K562 (cell line): ENCODE results near the gene USH1G. TPM values are rescaled to one million over a fixed set of nuclear protein-coding genes. Genes with fewer than 3 reads are reported as not detected.
A peak's percentile ranks its signal among the peaks of the same experiment; 100 is the strongest.

Experiments used
- NR1H2 ChIP-seq: sonication (generic); formaldehyde crosslinking; IDR thresholded peaks from 2 replicates; pipeline ENCODE4 v1.4.0; 2020; ENCODE audit warnings: mild to moderate bottlenecking, missing genetic modification reagents
- RAD21 ChIP-seq, 2 experiments: fragments of 250-450 bp in 1 of 2; fragments of 450-650 bp in 1 of 2; sonication (Bioruptor Pico) in 1 of 2; formaldehyde crosslinking in 1 of 2; IDR thresholded peaks in 1 of 2; conservative IDR thresholded peaks in 1 of 2; 2 replicates each; pipeline versions ENCODE4 v1.4.0 to v1.8.0; 2020 to 2022; ENCODE audit warnings: mild to moderate bottlenecking in 2 of 2, moderate library complexity in 1 of 2
- THRAP3 ChIP-seq: fragments of 450-650 bp; IDR thresholded peaks from 2 replicates; pipeline ENCODE4 v1.6.1; 2016; ENCODE audit warnings: mild to moderate bottlenecking, inconsistent platforms, borderline replicate concordance
- U2AF2 ChIP-seq: fragments of 200-400 bp; formaldehyde crosslinking; optimal IDR thresholded peaks from 2 replicates; pipeline ENCODE3; 2017; ENCODE audit warnings: low read depth, mild to moderate bottlenecking, low read length
- YBX1 ChIP-seq: fragments of 450-650 bp; IDR thresholded peaks from 2 replicates; pipeline ENCODE4 v1.7.1; 2016; ENCODE audit warnings: mild to moderate bottlenecking
- ZFP36 ChIP-seq: fragments of 150-350 bp; IDR thresholded peaks from 2 replicates; pipeline ENCODE4 v1.6.1; 2018; ENCODE audit warnings: low read length, low read depth; ENCODE audit not compliant: partially characterized antibody
- ZNF12 ChIP-seq: sonication (generic); formaldehyde crosslinking; IDR thresholded peaks from 2 replicates; pipeline ENCODE4 v1.4.0; 2020; ENCODE audit warnings: mild to moderate bottlenecking, missing genetic modification reagents
- ZNF212 ChIP-seq: fragments of 450-650 bp; formaldehyde crosslinking; IDR thresholded peaks from 2 replicates; pipeline ENCODE4 v1.4.0; 2020; ENCODE audit warnings: mild to moderate bottlenecking
- ZNF507 ChIP-seq: conservative IDR thresholded peaks from 2 replicates; pipeline ENCODE4 v1.6.1; 2017; ENCODE audit warnings: missing genetic modification characterization, missing compliant biosample characterization
- ZNF561 ChIP-seq: fragments of 450-650 bp; formaldehyde crosslinking; conservative IDR thresholded peaks from 2 replicates; pipeline ENCODE4 v1.4.0; 2020; ENCODE audit warnings: mild to moderate bottlenecking, moderate library complexity
- polyA plus RNA-seq, 8 experiments: library from polyadenylated mRNA; depleted of rRNA in 4 of 8; stranded (reverse) in 5 of 8; unstranded in 3 of 8; fragments of >200 nt; fragmentation: Nextera tagmentation in 2 of 8; fragmentation: Illumina TruSeq in 1 of 8; extraction: Ambion mirVana in 2 of 8; extraction: Trizol in 1 of 8; gene quantifications; 2 replicates each; pipeline versions ENCODE4 v1.2.1 to v1.2.3, GENCODE V29; 2011 to 2014; ENCODE audit warnings: inconsistent platforms in 1 of 8, missing spikeins in 1 of 8
- total RNA-seq, 7 experiments: library from RNA; depleted of rRNA in 6 of 7; stranded (reverse); fragments of >200 nt in 6 of 7; fragmentation: Illumina TruSeq in 2 of 7; extraction: Trizol in 2 of 7; gene quantifications; 2 replicates each; pipeline versions ENCODE4 v1.2.1 to v1.2.3, GENCODE V29; 2011 to 2021; ENCODE audit warnings: low replicate concordance in 1 of 7
- TF ChIP-seq, protein P1 (sequence below): sonication (generic); formaldehyde crosslinking; IDR thresholded peaks from 2 replicates; pipeline ENCODE4 v1.8.0; 2022; ENCODE audit warnings: mild to moderate bottlenecking, missing genetic modification reagents
- TF ChIP-seq, protein P2 (sequence below): fragments of 450-650 bp; conservative IDR thresholded peaks from 2 replicates; pipeline ENCODE4 v1.6.1; 2016; ENCODE audit warnings: missing genetic modification characterization, low read depth, mild to moderate bottlenecking, control low read depth, missing compliant biosample characterization
- TF ChIP-seq, protein P3 (sequence below): sonication (generic); formaldehyde crosslinking; IDR thresholded peaks from 2 replicates; pipeline ENCODE4 v1.8.1; 2023; ENCODE audit warnings: missing genetic modification reagents, mild to moderate bottlenecking, borderline replicate concordance
- TF ChIP-seq, protein P4 (sequence below): fragments of 250-450 bp; sonication (Bioruptor Pico); IDR thresholded peaks from 2 replicates; pipeline ENCODE4 v1.8.0; 2022; ENCODE audit warnings: inconsistent platforms, mild to moderate bottlenecking, moderate library complexity, borderline replicate concordance
- TF ChIP-seq, protein P5 (sequence below): fragments of 150-350 bp; IDR thresholded peaks from 2 replicates; pipeline ENCODE4 v1.6.1; 2014; ENCODE audit warnings: low read depth, mild to moderate bottlenecking, low read length, borderline replicate concordance

The USH1G gene
- total and polyA plus RNA-seq, 9 of the 15 experiments (the other 6 are each of a cell fraction or from before 2014, with no cell fraction given), result 0.22 to 1.00 (median 0.64) TPM; not detected in 2

DNA sequence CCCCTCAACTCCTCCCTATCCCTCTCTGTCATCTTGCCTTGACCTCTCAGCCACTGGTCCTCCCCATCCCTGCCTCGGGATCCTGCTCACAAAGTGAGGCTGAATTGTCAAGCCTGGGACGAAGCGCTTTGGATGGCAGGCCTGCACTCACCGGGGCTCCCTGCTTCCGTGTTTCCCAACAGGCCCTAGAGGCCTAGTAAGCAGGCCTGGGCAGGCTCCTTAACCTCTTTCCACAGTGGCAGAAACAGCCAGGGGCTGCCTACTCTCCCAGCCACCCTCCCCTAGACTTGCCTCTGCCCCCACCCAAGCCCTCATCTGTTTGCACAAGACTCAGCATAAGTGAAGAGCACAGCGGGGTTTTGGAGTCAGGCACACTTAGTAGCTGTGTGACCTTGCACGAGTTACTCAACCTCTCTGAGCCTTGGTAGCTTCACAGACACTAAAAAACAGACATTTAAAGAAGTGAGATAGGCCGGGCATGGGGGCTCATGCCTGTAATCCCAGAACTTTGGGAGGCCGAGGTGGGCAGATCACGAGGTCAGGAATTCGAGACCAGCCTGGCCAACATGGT lies 24.6 kb downstream of the USH1G start (continued):
- TF ChIP-seq, protein P1, sequence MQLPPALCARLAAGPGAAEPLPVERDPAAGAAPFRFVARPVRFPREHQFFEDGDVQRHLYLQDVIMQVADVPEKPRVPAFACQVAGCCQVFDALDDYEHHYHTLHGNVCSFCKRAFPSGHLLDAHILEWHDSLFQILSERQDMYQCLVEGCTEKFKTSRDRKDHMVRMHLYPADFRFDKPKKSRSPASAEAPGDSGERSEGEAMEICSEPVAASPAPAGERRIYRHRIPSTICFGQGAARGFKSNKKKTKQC (CRISPR knock-in tag), result no peak
- TF ChIP-seq ZFP36, result peak; percentile 75
- TF ChIP-seq ZNF507 (tag), result no peak
- TF ChIP-seq THRAP3, result no peak
- TF ChIP-seq ZNF12 (CRISPR knock-in tag), result no peak
- no peak for TF ChIP-seq RAD21 (CRISPR knock-in tag; conservative IDR thresholded peaks at IDR 0.05 in 1 of 2, IDR thresholded peaks at IDR 0.05 in 1 of 2)
- no peak for TF ChIP-seq U2AF2
- TF ChIP-seq, protein P2, sequence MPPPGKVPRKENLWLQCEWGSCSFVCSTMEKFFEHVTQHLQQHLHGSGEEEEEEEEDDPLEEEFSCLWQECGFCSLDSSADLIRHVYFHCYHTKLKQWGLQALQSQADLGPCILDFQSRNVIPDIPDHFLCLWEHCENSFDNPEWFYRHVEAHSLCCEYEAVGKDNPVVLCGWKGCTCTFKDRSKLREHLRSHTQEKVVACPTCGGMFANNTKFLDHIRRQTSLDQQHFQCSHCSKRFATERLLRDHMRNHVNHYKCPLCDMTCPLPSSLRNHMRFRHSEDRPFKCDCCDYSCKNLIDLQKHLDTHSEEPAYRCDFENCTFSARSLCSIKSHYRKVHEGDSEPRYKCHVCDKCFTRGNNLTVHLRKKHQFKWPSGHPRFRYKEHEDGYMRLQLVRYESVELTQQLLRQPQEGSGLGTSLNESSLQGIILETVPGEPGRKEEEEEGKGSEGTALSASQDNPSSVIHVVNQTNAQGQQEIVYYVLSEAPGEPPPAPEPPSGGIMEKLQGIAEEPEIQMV, result no peak
- TF ChIP-seq, protein P3, sequence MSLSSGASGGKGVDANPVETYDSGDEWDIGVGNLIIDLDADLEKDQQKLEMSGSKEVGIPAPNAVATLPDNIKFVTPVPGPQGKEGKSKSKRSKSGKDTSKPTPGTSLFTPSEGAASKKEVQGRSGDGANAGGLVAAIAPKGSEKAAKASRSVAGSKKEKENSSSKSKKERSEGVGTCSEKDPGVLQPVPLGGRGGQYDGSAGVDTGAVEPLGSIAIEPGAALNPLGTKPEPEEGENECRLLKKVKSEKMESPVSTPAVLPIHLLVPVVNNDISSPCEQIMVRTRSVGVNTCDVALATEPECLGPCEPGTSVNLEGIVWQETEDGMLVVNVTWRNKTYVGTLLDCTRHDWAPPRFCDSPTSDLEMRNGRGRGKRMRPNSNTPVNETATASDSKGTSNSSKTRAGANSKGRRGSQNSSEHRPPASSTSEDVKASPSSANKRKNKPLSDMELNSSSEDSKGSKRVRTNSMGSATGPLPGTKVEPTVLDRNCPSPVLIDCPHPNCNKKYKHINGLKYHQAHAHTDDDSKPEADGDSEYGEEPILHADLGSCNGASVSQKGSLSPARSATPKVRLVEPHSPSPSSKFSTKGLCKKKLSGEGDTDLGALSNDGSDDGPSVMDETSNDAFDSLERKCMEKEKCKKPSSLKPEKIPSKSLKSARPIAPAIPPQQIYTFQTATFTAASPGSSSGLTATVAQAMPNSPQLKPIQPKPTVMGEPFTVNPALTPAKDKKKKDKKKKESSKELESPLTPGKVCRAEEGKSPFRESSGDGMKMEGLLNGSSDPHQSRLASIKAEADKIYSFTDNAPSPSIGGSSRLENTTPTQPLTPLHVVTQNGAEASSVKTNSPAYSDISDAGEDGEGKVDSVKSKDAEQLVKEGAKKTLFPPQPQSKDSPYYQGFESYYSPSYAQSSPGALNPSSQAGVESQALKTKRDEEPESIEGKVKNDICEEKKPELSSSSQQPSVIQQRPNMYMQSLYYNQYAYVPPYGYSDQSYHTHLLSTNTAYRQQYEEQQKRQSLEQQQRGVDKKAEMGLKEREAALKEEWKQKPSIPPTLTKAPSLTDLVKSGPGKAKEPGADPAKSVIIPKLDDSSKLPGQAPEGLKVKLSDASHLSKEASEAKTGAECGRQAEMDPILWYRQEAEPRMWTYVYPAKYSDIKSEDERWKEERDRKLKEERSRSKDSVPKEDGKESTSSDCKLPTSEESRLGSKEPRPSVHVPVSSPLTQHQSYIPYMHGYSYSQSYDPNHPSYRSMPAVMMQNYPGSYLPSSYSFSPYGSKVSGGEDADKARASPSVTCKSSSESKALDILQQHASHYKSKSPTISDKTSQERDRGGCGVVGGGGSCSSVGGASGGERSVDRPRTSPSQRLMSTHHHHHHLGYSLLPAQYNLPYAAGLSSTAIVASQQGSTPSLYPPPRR (CRISPR knock-in tag), result no peak
- TF ChIP-seq, protein P4, sequence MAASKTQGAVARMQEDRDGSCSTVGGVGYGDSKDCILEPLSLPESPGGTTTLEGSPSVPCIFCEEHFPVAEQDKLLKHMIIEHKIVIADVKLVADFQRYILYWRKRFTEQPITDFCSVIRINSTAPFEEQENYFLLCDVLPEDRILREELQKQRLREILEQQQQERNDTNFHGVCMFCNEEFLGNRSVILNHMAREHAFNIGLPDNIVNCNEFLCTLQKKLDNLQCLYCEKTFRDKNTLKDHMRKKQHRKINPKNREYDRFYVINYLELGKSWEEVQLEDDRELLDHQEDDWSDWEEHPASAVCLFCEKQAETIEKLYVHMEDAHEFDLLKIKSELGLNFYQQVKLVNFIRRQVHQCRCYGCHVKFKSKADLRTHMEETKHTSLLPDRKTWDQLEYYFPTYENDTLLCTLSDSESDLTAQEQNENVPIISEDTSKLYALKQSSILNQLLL (CRISPR knock-in tag), result no peak
- no peak for TF ChIP-seq ZNF212 (CRISPR knock-in tag)
- TF ChIP-seq, protein P5, sequence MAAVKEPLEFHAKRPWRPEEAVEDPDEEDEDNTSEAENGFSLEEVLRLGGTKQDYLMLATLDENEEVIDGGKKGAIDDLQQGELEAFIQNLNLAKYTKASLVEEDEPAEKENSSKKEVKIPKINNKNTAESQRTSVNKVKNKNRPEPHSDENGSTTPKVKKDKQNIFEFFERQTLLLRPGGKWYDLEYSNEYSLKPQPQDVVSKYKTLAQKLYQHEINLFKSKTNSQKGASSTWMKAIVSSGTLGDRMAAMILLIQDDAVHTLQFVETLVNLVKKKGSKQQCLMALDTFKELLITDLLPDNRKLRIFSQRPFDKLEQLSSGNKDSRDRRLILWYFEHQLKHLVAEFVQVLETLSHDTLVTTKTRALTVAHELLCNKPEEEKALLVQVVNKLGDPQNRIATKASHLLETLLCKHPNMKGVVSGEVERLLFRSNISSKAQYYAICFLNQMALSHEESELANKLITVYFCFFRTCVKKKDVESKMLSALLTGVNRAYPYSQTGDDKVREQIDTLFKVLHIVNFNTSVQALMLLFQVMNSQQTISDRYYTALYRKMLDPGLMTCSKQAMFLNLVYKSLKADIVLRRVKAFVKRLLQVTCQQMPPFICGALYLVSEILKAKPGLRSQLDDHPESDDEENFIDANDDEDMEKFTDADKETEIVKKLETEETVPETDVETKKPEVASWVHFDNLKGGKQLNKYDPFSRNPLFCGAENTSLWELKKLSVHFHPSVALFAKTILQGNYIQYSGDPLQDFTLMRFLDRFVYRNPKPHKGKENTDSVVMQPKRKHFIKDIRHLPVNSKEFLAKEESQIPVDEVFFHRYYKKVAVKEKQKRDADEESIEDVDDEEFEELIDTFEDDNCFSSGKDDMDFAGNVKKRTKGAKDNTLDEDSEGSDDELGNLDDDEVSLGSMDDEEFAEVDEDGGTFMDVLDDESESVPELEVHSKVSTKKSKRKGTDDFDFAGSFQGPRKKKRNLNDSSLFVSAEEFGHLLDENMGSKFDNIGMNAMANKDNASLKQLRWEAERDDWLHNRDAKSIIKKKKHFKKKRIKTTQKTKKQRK, result no peak
- TF ChIP-seq YBX1, result no peak
- no peak for TF ChIP-seq ZNF561 (CRISPR knock-in tag)
- TF ChIP-seq NR1H2 (CRISPR knock-in tag), result no peak
